HG03097 (cell line): ENCODE results near the gene HELQ.
"Not testable (repeated sequence)": the region's sequence is repeated elsewhere in the genome, so short reads cannot be mapped to it uniquely, and the experiment has no call there.

Source experiments
- ATAC-seq: cut with Tn5 transposase; IDR thresholded peaks from one replicate; pipeline ENCODE4 v1.9.1; 2021; ENCODE audit not compliant: unreplicated experiment, low FRiP score

The HELQ gene, protein sequence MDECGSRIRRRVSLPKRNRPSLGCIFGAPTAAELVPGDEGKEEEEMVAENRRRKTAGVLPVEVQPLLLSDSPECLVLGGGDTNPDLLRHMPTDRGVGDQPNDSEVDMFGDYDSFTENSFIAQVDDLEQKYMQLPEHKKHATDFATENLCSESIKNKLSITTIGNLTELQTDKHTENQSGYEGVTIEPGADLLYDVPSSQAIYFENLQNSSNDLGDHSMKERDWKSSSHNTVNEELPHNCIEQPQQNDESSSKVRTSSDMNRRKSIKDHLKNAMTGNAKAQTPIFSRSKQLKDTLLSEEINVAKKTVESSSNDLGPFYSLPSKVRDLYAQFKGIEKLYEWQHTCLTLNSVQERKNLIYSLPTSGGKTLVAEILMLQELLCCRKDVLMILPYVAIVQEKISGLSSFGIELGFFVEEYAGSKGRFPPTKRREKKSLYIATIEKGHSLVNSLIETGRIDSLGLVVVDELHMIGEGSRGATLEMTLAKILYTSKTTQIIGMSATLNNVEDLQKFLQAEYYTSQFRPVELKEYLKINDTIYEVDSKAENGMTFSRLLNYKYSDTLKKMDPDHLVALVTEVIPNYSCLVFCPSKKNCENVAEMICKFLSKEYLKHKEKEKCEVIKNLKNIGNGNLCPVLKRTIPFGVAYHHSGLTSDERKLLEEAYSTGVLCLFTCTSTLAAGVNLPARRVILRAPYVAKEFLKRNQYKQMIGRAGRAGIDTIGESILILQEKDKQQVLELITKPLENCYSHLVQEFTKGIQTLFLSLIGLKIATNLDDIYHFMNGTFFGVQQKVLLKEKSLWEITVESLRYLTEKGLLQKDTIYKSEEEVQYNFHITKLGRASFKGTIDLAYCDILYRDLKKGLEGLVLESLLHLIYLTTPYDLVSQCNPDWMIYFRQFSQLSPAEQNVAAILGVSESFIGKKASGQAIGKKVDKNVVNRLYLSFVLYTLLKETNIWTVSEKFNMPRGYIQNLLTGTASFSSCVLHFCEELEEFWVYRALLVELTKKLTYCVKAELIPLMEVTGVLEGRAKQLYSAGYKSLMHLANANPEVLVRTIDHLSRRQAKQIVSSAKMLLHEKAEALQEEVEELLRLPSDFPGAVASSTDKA

DNA sequence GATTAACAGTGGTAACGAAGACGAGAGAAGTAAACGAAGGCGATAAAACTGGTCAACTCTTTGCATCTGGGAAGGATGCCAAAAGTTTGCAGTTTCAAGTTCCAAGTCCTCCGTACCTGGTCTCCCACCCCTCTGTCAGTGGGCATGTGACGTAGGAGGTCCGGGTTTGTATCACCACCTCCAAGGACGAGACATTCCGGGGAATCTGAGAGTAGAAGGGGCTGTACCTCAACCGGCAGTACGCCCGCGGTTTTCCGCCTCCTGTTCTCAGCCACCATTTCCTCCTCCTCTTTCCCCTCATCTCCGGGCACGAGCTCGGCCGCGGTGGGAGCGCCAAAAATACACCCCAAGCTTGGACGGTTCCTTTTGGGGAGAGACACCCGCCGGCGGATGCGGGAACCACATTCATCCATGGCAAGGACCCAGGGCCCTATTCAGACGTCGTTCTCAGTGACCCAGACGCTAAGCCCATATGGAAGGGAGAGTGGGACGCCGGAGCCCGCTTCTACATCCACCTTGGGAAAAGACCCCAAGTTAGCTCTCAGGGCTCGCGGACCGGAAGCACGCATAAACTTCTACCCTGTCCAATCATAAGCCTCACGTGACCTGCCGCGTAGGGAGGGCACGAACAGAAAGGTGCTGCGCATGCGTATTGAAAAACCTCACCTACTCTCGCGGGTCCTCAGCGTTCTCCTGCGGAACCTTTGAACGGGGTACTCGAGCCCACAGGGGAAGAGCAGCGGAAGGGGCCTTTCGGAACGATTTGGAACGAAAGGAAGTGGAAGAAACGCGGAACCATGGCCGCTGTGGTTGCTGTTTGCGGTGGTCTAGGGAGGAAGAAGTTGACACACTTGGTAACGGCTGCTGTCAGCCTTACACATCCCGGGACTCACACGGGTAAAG, at the start of gene HELQ, which contains the start of gene MRPS18C:
Gene HELQ, minus strand, starts transcription at position 543 of the 903 bp plus-strand sequence. Its CDS starts 130 bp downstream, at position 413.
Gene MRPS18C, plus strand, starts transcription at position 778 of the 903 bp plus-strand sequence. Its CDS starts 20 bp downstream, at position 798.
- peak; percentile 95 for ATAC-seq

DNA sequence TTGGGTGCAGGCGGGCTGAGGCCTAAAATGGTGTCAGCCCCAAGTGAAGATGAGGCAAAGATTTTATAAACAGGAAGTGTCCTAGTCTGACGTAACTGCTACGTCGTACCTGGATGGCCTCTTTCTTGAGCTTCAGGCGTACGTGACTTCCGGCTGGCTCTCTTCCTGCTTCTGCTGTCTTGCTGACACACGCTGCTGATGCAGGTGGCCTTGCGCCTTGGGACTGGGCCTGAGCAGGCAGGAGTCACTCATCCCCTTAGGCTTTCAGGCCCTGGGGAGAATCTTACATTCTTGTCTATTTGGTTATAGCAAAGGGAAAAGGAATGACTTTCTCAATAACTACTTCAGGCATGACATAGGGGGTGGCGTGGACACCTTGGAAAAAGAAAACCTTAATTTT, 49.4 kb upstream of the HELQ start:
- ATAC-seq, result no peak

DNA sequence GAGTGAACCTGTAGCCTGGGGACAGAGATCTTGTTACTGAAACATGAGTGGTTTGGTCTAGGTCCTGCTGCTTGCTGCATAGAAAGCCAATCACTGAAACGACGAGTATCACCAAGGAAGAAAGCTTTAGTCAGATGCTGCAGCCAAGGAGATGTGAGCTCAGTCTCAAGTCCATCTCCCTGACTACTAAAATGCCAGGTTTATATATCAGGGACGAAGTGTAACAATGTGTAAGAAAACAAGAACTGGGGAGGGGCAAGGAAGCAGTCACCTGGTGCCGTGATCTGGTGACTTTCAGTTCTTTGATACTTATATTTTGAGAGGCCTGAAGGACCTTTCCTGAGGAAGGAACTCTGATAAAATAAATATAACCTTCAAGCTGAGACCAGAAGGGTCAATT, 48.9 kb upstream of the HELQ start:
- ATAC-seq, result no peak

DNA sequence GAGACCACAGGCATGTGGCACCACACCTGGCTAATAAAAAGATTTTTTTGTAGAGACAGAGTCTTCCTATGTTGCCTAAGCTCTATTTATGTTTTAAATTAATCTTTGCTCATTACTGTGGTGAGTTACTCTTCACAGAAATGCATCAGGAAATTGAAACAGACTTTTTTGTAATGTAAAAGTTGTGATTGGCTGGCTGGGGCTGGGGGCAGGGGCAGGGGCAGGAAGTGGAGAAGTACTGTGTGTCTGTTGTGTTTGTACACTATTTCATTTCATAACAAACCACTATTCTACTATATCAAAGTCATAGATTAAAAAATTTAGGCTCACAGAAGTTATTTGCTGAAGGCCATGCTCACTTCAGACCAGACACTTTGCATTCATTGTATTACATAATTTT, 48.4 kb upstream of the HELQ start:
- ATAC-seq, result no peak

DNA sequence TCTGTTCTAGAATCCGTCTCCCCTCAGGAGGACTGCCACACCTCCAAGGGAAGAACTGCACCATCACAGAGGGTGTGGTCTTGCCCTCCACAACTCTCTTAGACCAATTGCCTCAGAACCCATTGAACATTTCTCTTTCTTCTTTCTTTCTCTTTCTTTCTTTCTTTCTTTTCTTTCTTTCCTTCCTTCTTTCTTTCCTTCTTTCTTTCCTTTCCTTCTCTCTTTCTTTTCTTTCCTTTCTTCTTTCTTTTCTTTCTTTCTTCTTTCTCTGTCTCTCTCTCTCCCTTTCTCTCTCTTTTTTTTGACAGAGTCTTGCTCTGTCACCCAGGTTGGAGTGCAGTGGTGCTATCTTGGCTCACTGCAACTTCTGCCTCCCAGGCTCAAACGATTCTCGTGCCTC, 46.0 kb upstream of the HELQ start:
- not testable (repeated sequence) for ATAC-seq

DNA sequence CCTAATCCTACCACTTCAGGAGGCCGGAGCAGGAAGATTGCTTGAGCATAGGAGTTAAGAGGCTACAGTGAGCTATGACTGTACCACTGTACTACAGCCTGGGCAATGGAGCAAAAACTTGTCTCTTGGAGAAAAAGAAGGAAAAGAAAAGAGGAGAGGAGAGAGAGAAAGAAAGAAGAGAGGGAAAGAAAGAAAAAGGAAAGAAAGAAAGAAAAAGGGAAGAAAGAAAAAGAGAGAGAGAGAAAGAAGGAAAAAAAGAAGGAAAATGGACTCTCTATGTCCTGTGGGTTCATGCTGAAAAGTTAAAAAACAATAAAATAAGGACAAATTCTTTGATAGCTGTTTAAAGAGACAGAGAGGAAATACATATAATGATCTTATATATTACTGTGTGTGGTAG, 42.6 kb upstream of the HELQ start:
- ATAC-seq, result no peak

DNA sequence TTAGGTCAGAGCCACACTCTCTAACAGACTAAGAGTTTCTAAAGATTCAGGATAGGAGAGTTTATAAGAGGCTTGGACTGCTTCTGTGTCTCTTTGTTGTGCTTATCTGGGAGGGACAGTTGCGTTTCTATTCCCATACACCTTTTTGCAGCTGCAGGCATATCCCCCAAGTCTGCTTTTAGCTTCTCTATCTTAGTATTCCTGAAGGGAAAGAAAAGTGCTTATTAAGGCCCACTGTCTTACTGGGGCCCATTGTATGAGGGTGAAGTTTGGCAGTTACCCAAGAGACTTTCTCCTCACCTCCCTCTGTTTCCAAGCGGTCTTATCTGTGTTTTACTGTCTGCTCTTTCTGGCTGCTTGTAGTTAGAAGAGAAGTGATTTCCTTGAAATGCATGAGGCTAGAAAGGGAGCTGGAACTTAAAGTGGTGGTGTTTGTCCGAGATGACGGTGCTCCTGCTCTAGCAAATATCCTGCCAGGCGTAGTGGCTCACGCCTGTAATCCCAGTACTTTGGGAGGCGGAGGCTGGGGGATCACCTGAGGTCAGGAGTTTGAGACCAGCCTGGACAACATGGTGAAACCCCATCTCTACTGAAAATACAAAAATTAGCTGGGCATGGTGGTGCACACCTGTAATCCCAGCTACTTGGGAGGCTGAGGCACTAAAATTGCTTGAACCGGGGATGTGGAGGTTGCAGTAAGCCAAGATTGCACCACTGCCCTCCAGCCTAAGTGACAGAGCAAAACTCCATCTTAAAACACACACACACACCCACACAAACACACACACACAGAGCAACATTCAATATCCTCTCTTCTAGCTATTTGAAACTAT, 40.7 kb upstream of the HELQ start:
- not testable (repeated sequence) for ATAC-seq

DNA sequence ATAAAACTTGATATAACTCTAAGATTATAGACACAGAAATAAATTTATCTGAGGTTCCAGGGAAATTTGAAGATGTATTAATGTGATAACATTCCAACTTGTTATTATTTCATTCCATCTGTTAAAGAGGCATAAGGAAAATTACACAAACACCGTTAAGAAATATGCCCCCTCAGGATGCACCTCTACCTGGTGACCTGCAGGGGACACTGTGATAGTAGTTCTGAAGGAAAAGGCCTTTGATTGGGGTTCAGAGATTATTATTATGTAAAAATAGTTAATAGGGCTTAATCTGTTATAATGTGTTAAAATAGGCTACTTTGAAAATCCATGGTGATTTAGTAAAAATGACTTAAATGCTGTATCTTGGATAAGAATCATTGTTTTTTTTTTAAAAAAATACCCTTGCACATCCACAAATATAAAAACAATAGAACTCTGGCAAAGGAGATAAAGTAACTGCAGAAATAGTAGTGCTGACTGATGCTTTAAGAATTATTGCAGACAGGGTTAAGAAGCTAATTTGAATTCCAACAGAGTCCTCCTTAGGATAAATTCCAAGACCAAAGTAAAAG, 35.3 kb upstream of the HELQ start:
- no peak for ATAC-seq

DNA sequence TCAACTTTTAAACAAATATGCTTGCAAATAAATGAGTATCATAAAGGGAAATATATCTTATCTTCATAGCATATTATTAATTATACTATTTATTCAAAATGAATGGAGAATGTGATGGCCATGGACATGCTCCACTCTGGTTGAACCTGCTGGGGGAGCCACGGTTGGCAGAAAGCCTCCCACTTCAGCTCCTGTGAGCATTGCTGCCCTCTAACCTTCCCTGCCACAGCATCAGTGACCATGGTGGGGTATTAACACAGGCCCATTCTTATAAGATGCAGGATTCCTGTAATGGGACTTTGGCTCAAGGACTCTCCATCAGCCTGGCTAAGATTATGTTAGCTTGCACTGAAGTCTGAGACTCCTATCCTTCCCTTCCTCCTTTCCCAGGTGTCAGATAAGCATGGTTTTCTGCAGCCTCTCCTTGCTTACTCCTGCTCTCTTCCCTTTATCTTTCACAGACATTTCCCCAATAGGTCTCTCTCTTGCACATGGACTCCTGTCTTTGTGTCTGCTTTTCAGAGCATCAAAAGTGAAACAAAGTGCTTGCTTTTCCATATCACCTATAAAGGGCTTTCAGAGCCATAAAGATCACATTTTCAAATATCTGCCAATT, 34.2 kb upstream of the HELQ start:
- no peak for ATAC-seq

DNA sequence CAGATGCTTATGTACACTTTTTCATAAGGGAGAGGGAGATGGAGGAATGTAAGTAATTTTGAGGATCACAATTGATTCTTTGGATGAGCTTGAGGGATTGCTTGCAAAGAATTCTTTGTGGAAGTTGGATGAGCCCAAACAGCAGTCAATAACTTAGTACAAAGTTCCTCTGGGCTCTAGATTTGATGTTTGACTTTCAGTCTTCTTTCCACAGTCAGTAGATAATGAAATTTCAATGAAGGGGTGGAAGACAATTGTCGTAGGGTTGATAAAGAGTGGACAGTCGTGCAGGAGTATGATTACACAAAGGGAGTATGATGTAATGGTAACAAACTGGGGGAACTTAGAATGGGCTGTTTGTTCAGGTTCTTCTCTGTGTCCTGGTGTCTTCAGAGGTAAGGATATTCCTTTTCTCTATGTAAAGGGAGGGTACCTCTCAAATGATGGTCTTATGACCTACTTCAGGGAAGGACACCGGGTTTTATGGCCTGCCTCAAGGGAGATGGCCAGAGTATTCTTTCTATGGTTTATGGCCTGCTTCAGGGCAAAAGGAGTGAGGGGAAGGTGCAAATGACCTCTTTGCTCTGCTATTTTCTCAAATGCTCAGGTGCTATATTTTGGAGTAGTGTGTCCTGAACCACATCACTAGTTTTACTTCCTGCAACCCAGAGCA, 31.0 kb upstream of the HELQ start:
- no peak for ATAC-seq

DNA sequence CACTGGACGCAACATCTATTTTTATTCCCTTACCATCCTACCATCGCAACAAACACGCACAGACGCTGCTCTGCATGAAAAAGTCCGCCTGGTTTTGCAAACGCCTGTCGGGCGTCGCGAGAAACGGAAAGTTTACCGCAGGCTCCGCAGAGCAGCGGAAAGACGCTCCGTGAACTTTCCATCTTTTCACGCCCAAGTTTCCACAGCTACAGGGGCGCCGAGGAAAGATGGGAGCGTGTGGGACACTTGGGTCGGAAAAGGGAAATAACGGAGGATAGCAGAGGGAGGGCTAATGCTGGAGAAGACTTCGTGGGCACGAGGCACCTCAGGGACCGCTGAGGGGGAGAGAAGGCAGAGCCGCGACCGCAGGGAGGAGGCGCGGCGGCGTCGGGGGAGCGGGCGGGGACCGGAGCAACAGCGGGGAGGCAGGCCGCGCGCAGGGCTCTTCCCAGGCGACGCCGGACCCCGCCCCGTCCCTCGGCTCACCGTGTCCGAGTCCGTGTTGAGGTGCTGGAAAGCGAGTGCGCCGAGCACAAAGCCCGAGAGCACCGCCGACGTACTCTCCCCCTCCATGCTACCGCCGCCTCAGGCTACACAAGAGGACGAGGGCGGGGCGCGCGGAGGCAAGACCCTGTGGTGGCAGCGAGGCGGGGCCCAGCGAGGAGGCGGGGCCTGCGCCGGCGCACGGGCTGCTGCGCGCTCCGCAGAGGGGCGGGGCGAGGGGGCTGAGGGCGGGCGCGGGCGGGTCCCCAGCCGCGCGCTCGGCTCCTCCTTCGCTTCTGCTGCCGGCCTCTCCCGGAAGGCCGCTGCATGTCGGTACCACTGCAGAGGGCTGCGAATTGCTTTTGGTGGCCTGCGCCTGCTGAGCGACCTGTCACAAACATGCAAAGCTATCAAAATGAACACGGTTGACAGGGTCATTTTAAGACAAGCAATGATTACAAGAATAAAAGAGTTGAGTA, 29.2 kb upstream of the HELQ start, which contains the start of gene ABRAXAS1:
Gene ABRAXAS1, minus strand, starts transcription at position 601 of the 962 bp plus-strand sequence. Its CDS starts 28 bp downstream, at position 573.
- peak; percentile 98 for ATAC-seq

DNA sequence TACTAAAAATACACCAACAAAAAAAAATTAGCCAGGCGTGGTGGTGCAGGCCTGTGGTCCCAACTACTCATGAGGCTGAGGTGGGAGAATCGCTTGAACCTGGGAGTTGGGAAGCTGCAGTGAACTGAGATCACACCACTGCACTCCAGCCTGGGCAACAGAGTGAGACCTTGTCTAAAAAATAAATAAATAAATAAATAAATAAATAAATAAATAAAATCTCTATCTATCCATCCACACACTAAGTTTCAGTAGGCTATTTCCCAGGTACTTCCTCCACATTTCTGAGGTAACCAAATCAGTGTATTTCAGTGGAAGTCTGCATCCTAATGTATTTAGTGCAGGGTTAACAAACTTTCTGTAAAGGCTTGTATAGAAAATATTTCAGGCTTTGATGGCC, 18.3 kb upstream of the HELQ start:
- ATAC-seq, result no peak

DNA sequence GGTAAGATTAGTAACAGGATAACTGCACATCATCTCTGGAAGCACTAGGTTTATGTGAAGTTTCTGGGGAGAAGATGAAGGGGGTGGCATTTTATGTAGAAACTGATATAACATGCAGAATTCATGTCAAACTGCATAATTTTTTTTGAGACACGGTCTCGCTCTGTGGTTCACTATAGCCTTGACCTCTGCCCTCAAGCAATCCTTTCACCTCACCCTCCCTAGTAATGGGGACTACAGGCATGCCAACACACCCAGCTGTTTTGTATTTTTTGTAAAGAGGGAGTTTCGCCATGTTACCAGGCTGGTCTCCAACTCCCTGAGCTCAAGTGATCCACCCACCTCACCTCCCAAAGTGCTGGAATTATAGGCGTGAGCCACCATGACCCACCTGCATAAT, 17.8 kb upstream of the HELQ start:
- no peak for ATAC-seq

DNA sequence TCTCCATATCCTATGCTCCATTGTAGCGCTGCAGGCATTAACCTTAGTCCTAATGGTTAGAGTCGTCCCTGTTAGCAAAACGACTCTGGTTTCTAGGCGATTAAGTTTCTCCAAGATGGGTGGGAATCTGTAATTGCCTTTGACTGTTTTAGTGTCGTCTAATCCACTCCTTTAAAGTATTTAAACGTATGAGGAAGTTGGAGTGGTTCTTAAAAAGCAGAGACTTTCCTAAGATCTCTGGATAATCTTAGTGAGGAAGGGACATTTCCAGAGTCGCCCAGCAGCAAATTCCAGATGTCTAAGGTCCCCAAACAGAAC, 520 bp upstream of the HELQ start:
- ATAC-seq, result no peak

DNA sequence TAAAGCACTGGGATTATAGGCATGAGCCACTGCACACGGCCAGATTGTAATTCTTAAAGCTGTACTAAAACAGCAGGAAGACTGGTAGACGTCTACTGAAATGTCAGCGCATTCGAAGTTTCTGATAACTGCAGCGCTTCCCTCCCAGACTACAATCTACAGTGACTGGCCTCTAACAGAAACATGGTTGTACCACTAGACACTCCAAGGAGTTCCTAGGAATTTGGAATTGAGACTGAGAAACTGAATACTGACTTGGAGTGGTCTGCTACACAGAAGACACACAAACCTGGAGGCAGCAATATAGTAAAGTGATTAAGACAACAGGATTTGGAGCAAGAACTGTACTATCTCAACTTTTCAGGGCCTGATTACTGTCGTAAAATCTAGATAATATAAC, 937 bp downstream of the HELQ start:
- no peak for ATAC-seq

DNA sequence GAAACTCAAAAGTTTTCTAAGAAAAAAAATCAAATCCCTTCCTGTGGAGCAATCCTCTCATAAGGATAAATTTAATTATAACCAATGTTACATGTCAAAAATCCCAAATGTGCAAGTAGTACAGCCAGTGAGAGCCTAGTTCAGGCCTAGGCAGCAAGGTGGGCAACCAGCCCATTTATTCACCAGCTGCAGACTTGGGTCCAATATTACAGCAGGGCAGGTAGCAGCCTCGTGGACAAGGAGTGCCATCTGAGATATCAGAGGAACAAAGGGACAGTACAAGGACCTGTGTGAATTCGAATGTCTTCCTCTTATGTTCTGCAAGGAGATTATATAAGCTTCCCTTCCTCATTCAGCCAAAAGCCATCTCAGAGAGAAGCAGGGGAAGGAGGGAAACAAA, 6.6 kb downstream of the HELQ start:
- no peak for ATAC-seq

DNA sequence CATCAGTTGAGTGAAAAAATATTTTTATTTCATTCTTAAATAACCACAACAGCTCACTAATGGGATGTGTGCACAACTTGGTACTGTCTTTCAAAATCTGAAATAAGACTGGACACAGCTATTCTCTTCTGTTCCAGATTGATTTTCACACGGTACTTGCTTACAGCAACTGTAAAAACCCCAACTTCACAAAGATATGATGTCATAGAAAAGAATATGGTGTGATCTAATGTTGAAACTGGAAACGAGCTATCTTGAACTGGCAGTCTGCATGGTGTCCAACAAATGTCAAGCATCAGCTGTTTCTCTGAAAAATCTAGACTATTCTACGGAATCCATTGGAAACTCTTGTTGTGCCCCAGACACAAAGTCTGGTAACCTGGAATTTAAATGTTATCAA, 14.7 kb downstream of the HELQ start:
- ATAC-seq, result no peak
